HG03520 (cell line): ENCODE data around the gene SRSF9.

ENCODE experiments used
- ATAC-seq: cut with Tn5 transposase; IDR thresholded peaks from one replicate; pipeline ENCODE4 v1.9.1; 2021; ENCODE audit warnings: mild to moderate bottlenecking, moderate library complexity; ENCODE audit not compliant: unreplicated experiment

The SRSF9 gene

DNA sequence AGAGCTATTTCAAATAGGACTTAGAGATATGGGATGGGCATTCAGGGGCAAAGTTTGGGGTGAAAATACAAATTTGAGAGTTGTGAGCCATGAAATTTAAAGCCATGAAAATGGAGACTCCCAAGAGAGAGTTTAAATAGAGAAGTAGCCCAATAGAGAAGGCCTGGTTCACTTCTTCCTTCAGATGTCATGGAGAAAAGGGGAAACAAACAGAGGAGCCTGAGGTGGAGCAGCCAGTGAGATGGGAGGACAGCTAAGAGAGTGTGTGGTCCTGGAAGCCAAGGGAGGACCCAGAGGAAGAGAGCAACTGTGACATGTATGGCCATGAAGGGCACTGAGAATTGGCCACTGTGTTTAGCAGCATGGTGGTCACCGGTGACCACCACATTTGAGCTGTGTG, 14.1 kb upstream of the SRSF9 start:
- ATAC-seq: no peak

DNA sequence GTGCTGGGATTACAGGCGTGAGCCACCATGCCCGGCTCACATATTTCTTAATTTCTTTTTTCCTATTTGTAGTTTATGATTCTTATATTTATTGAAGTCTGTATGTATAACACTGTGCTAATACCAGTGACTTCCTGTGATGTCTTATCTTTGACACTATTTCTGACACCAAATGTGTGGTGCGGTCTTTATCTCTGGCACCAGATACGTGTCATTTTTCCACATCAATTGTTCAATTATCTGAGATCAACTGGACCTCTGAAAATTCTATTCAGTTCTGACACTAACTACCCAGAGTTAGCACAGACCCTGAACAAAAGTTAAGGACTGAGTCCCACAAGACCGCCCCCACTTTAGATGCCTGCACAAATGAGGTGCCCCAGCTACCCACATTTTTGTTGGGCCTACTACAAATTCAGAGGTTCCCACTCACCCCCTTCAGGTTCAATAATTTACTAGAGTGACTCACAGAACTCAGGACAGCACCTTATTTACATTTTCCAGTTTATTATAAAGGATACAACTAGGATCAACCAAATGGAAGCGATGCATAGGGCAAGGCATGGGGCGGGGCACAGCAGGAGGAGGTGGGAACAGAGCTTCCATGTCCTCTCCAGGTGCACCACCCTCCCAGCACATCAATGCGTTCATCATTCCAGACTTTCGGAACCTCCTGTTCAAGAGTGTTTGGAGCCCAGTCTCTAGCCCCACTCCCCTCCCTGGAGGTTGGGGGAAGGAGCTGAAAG, 11.6 kb upstream of the SRSF9 start:
- no peak for ATAC-seq

DNA sequence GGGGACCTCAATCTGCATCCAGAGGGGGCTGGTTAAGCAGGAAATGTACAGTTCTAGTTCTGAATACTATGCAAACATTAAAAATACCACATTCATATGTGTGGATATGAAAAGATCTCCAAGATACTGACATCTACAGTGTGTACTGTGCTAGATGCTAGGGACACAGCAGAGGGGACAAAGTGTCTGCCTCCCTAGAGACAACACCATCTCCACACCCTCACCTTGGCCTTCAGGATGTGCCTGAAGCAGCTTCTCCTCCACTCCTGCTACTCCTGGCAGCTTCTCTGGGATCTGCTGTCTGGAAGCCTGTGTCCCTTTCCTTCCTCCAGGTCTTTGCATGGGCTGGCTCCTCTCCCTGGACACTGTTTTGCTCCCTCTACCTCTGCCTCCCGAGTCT, 10.7 kb upstream of the SRSF9 start:
- no peak for ATAC-seq

GRCh38 chr12:120479458-120479857, 9.9 kb upstream of the SRSF9 start:
- no peak for ATAC-seq

- ATAC-seq: no peak
Measured at GRCh38 chr12:120475643-120476042, 6.1 kb upstream of the SRSF9 start.

DNA sequence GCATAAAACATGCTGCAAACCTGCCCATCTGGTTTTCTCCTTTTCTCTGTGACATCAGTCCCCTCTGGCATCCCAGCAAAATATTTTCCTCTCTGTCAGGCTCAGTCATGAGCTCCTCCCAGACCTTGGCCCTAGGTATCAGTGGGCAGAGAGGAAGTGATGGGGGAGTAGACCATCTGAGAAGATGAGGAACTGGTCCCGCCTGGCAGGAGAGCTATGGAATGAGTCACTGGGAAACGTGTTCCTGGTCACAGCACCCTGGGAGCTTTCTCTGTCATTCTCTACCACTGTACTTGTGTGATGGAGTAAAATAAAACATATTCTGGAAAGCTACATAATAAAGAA, 5.0 kb upstream of the SRSF9 start:
- no peak for ATAC-seq

- ATAC-seq: no peak
Measured at GRCh38 chr12:120473807-120474615, 4.5 kb upstream of the SRSF9 start.

- no peak for ATAC-seq
Measured at GRCh38 chr12:120472521-120472920, 3.0 kb upstream of the SRSF9 start.

DNA sequence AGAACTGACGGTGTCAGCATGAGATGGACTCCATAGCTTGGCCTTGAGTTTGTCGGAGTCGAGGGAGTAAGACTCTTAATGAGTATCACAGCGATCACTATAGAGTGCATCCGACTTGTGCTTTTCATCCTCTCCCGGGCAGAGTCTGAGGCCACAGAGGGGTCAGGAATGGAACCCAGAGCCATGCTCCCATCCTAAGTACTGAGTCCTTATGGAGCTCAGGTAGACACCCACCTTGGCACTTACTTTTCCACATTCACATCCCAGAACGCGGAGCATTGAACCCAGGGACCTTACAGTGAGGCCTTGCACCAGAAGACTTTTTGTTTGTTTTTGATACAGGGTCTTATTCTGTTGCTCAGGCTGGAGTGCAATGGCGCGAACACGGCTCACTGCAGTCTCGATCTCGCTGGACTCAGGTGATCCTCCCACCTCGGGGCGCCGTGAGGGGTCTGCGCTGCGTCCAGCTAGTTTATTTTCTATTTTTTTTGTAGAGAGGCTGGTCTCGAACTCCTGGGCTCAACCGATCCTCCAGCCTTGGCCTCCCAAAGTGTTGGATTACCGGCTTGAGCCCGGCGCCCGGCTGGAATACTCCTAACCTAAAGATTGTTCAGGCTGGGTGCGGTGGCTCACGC, 719 bp upstream of the SRSF9 start:
- peak; percentile 10 for ATAC-seq

DNA sequence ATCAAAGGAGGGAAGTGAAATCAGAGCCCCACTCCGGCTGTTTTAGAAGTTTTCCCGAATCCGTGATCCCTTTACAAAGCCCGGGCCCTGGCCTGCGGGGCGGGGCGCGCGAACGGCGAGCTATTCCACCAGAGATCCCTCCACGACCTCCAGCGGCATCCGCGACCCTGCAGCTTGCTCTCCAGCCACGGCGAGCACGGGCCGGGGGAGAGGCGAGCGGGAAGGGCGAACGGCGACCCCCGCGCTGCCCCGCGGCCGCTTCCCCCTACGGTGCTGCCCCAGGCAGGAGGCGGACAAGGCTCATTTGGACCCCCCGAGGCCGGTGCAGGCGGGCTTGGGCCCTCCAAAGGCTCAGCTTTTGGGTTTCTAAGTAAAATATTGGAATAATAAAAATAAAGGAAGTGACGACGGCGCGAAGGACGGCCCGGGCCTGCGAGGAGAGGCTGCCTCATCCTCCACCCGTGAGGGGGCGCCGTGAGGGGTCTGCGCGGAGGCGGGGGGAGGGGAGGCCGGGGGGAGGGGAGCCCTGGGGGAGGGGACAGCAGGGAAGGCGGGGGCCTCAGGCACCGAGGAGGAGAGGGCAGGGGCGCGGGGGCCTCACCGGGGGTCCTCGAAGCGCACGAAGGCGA, 613 bp downstream of the SRSF9 start:
- no peak for ATAC-seq

GRCh38 chr12:120468325-120468820, 1.2 kb downstream of the SRSF9 start:
- ATAC-seq: no peak

GRCh38 chr12:120467439-120467838, 2.1 kb downstream of the SRSF9 start:
- no peak for ATAC-seq

- ATAC-seq: no peak
Measured at GRCh38 chr12:120466560-120467315, 2.8 kb downstream of the SRSF9 start.

DNA sequence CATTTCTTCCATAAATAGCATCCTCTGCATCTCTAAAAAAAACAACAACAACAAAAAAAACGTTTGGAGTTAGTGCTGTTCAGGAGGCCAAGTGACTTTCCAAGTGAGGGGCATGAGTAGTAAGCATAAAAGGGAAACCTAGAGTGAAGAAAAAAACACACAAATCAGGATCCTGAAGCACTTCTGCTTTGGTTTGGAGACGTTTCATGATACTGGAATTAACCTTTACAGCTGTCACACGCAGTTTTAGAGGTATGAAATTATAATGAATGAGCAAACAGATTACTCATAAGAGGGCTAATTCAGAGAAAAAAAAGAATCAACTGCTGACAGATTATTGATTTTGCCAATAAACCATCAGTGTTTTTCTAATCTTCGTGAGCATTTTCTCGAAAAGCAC, 3.8 kb downstream of the SRSF9 start:
- no peak for ATAC-seq

DNA sequence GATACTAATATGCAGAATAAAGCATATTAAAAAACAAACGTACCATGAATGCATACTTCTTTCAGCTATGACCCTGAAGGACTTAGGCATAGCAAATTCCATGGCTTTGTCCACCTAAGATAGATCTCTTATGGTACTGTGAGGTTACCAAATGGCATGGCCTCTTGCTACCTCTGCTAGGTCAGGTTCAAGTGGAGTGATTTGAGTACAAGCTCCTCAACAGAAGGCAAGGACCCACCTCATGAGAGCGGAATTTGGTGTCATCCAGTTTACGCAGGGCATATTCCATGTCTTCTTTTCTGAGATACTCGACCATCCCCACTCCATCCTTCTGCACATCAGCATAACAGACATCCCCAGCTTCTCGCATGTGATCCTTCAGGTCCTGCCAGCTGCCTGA, 5.8 kb downstream of the SRSF9 start:
- ATAC-seq: no peak

GRCh38 chr12:120462099-120462640, 7.4 kb downstream of the SRSF9 start:
- ATAC-seq: no peak

GRCh38 chr12:120460157-120460556, 9.4 kb downstream of the SRSF9 start:
- ATAC-seq: no peak

GRCh38 chr12:120457133-120457532, 12.4 kb downstream of the SRSF9 start:
- no peak for ATAC-seq

- ATAC-seq: no peak
Measured at GRCh38 chr12:120455302-120455701, 14.2 kb downstream of the SRSF9 start.

DNA sequence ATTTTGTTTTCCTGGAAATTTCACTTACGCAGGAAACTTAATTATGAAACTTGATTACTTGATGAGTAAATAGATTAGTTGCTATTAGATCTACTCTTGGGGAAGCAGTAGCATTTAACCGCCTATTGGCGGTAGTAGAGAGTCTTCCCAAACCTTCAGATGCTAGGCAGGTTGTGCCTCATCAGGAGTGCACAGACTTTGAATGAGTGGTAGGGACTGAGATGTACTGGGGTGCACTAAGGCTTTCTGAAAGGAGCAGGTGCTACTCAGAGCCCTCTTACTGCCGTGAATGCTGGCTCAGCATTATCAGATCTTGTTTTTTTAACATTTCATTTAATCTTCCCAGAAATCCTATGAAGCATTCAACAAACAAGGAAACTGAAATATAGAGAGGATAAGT, 15.6 kb downstream of the SRSF9 start:
- ATAC-seq: no peak
